HG03558 (cell line): ENCODE measurements around the gene PPP2R1B.
"Not testable (repeated sequence)": the region's sequence is repeated elsewhere in the genome, so short reads cannot be mapped to it uniquely, and the experiment has no call there.

ENCODE experiments used
- ATAC-seq: cut with Tn5 transposase; IDR thresholded peaks from one replicate; pipeline ENCODE4 v1.9.1; 2021; ENCODE audit warnings: moderate number of reproducible peaks; ENCODE audit not compliant: unreplicated experiment; ENCODE audit errors: extremely low read depth

PPP2R1B gene

DNA sequence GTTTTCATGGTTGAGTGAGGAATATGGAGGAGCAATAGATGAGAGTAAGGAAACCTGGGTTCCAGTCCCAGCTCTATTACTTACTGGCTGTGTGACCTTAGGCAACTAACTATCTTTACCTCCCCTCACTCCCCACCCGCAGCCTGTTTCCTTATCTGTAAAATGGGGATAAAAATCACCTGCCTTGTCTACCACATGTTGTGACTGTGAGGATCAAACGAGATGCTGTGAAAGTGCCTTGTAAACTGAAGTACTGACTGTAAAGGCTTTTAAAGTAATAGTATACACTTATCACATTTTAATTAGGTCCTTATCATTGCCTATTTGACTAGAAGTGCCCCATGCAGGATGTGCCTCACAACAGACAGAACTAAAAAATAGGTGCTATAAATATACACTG lies 18.9 kb upstream of the PPP2R1B start:
- no peak for ATAC-seq

DNA sequence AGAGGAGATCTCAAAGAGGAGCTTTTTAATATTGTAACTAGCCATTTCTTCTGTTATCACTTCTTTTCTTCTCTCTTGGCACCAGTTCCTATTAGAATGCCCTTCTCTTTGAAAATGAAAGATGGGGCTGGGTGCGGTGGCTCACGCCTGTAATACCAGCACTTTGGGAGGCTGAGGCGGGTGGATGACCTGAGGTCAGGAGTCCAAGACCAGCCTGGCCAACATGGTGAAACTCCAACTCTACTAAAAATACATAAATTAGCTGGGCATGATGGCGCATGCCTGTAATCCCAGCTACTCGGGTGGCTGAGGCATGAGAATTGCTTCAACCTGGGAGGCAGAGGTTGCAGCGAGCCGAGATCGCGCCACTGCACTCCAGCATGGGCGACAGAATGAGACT lies 18.1 kb upstream of the PPP2R1B start:
- not testable (repeated sequence) for ATAC-seq

DNA sequence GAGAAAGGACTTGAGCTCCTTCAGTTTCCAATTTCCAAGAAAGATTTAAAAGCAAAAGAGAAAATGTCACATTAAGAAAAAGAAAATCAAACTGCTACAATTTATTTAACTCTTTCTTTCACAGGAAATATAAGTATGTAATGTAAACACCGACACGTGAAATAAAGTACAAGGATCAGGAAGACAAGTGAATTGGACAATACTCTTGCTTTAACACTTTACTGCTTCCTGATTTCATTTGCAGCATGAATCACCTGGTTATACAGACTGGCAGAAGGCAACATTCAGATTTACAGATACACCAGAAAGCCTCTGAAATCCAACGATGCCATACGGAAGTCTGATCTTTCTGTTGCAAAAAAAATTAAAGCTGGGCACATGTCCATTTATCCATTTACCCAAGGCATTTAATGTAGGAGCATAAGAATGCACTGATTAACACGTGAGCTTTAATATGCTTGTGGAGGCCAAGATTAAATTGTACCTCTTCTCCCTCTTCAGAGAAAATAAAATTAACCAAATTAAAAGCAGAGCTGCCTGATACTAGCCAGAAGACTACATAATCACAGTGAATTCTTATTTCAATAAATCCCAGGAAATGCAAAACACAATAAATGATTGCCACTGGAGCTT lies 16.0 kb upstream of the PPP2R1B start:
- ATAC-seq = no peak

DNA sequence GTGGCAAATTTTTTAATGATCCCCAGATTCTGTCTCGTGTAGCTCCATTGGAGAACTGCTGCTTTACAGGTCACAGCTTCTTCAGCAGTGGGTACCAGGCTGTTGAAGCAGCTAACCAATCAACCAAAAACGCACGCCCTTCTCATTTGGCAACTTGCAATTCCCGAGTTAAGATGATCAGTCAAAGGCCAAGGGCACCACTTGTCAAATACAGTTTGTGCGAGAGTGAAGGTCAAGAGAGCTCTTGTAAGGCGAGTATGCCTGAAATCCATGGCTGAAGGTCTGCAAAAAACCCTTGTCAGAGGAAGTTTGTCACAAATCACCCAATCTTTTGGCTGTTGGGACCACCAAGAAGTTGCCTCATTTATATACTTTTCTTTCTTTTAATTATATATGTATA lies 12.9 kb upstream of the PPP2R1B start:
- ATAC-seq = no peak

DNA sequence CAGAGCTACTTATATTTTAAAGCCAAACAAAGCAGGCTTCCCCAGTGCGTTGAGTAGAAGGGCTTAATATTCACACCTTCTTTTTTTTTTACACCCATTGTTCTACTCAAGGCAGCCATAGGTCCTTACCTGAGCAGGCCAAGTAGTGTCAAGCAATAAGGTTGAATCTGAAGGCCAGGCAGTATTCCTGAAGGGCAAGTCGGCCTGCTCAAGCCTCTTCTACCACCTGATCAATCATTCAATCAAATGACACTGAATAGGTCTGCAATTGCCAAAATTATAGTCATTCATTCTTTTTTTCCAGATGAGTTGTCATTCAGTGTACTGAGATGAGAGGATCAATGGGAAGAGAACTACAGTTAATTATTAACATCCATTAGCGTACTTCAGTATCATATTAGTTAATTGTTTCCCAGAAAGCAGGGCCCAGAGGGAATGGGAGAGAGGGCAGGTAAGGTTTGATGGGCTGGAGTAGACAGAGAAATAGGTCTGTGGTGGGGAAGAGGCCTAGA lies 11.9 kb upstream of the PPP2R1B start:
- no peak for ATAC-seq

DNA sequence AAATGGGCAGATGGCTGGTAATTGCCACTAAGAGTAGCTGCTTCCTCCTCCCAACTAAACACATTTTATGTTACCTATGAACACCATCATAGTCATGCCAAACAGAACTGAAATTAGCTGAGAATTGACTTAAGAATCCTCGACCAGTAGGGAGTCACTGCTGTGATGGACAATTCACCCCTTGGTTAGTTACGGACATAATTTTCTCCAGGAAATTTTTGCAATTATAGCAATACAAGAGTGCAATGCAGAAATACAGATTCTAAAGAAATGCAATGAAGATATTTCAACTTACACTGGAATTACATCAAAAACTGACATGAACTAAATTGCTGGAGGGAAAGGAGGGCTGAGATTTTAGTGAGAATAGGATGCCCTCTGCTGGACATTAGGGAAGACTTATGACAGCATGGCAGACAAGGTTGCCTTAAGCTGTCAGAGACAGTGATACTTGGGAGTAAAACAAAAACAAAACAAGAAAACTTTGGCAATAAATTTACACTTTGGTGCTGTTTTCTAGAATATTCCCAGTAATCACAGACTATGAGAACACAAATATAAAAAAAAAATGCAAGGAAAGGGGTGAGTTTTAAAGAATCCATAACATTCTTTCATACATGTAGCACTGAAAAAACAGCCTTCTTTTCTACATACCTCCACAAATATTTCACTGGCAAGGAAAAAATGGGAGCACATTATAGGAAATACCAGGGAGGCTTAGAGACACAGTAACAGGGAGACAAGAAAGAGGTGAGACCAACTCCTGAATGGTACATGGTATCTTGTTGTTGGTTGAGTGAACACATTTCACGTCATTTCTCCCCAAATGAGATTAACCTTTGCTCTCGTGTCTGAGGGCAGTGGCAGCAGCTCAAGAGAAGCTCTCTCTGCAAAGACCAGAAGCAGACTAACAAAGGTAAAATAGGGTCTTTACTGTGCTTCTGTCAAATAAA lies 11.2 kb upstream of the PPP2R1B start:
- ATAC-seq = peak; percentile 51

DNA sequence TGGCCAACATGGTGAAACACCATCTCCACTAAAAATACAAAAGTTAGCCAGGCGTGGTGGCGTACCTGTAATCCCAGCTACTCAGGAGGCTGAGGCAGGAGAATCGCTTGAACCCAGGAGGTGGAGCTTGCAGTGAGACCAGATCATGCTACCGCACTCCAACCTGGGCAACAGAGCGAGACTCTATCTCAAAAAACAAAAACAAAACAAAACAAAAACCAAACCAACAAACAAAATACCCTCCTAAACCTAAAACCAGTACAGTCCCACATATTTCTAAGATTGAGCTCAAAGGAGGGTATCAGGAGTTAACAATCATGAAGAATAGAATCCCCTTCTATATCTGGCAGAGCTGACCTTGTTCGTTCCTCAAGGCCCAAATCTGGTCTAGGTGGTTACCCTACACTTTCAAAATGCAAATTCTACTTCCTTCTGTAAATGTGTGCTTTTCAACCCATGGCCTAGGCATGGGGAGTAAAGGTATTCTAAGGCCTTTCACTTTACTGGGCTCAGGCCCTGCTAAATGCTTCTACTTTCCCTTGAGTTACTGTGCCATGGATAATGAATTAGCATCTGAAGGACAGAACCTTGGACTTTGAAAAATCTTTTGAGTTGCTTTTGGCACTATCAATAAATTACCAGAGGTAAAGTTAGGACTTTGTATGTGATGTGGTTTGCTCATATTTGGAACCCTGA lies 10.4 kb upstream of the PPP2R1B start:
- ATAC-seq = peak; percentile 74

DNA sequence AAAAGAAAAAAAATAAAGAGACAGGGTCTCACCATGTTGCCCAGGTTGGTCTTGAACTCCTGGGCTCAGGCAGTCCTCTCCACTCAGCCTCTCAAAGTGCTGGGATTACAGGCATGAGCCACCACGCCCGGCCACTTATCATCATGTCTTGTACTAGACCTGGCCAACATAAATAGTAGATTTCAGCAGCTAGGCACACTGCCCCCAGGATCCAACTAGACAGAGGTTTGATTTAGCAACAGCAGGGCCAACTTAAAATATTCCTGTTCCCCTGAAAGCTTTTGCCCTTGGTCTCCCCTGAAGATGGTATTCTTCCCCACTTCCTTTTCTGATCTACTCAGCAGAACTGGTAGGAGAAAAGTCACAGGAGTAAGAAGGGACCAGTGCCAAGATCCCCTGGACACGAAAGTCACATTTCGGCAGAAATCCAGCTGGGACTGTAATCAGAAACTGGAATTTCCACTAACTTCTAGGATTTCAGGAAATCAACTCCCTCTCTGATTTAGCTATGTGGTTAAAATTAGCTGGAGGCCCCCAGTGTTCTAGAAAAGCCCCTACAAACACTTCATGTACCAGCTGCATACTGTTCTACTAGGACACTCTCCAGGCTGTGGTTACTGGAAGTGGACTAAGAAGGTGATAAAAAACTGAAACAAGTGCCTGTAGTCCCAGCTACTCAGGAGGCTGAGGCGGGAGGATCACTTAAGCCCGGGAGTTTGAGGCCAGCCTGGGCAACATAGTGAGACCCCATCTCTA lies 8.9 kb upstream of the PPP2R1B start:
- no peak for ATAC-seq

DNA sequence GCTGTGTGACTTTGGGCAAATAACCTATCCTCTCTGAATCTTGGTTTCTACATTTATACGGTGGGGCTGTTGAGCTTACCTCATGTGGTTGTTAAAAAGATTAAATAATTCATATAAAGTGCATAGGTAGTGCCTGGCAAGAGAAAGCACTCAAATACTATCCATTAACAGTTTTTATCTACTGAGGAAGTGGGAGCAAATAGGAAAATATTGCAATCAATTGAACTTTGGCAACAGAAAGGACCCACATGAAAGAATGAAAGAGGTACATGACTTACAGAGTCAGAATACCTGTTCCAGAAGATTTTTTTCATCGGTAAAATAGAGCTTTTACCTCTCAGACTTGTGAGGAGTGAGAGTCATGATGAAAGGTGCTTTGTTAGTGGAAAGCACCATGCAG lies 6.3 kb upstream of the PPP2R1B start:
- no peak for ATAC-seq

DNA sequence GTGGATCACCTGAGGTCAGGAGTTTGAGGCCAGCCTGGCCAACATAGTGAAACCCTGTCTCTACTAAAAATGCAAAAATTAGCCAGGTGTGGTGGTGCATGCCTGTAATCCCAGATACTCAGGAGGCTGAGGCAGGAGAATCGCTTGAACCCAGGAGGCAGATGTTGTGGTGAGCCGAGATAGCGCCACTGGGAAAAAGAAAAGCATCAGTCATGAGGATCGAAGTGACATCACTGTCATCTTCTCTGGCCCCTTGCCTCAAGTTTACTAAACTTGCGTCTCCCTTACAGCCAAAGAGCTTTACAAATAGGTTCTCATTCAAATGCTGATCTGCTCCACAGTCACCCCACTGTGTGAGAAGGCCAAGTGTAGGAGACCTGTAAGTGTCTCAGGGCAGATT lies 5.0 kb upstream of the PPP2R1B start:
- ATAC-seq = not testable (repeated sequence)

DNA sequence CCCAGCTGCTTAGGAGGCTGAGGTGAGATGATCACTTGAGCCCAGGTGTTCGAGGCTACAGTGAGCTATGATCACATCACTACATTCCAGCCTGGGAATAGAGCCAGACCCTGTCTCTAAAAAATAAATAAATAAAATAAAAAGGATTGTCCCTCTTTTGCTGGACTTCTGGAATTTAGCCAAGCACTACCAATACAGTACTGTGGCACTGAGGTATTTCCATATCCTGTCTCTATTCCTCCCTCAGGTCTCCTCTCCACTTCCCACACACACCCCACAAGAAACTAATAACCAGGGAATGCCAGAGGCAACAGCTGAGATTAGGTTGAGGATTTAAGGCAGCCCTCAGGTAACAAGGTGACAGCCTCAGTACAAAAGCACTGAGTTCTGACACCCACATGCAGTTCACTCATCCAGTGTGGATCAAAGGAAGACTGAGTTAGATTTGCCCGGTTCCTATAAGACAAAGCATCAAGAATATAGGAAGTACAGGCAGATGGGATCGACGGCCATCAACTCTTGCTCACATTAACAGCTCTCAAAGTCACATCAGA lies 4.5 kb upstream of the PPP2R1B start:
- ATAC-seq = no peak

DNA sequence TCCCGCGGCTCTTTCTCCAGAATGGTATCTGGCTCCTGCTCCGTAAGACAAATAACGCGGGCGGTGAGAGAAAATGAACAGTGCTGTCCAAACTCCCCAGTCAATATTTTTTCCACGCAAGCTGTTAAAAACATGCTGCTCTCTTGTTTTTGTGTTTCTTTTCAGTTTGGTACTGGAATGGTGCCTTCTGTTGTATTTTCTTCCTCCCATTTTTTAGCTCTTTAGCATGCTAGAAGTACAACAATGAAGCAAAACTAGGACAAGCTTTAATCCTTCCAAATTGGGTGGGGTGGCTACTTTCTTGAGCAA lies 599 bp upstream of the PPP2R1B start:
- ATAC-seq = no peak

DNA sequence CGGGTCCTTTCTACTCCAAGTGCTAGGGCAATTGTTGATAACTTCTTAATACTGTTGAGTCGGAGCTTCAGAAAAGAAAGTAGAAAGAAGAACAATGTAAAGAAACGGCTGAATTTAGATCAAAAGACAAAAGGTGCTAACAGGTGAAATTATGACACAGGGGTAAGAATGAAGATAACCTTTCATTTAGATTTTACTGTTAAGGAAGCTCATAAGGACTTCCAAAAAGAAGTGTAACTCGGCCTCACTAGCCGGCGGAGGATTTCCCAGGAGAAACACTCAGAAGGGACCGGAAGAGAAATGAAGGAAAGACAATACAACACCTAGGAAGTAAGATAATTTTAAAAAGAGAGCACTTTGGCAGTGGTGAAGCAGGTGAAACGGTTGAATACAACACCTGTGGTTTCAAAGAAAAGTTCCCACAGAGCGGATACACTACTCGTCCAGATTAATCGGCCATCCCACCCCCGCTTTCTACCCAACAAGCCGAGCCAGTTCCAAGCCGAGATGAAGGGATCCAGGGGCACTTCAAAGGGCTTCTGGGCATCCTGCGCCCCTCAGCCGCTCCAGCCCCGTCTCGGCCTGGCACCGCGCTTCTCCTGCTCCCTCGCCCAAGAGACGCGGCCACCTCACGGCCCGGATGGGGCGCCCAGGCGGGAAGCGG lies 737 bp downstream of the PPP2R1B start:
- ATAC-seq = no peak

DNA sequence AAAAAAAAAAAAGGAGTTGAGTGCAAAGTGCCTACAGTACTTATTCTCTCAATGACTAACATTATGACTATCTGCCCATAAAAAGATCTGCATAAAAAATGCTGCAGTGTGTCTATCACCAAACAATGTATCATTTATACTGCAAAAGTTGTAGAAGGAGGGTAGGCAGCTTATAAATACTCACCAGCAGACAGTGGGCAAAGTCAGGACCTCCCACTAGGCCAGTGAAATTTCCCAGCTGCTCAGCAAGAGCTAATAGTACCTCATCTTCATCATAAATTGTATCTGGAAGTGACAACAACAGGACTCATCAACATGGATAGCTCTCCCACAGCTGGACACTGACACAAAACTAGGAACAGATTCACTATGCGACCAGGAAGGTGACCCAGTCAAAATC lies 1.6 kb downstream of the PPP2R1B start:
- no peak for ATAC-seq

DNA sequence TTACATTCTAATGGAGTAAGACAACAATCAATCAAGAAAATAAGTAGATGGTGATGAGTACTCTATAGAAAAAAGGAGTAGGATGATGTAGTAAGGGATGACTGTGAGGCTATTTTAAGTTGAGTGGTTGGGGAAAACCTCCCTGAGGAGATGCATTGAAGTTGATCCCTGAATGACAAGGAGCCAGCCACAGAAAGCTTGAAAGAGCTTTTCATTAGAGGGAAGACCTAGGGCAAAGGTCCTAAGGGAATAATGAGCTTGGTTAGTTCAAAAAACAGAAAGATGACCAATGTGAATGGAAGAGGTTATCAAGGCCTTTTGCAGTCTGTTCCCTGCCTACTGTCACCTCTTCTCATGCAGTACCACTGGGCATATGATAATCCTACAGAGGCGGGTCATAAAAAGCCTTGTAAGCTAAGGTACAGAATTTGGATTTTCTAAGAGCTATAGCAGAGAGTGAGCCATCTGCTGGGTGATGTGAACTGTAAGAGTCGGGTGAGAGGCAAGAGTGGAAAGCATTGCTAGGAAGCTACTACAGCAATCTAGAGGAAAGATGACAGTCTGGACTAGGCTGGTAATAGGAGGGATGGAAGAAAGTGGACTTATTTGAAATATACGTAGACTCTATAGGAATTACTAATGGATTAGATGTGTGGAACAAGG lies 3.1 kb downstream of the PPP2R1B start:
- no peak for ATAC-seq

DNA sequence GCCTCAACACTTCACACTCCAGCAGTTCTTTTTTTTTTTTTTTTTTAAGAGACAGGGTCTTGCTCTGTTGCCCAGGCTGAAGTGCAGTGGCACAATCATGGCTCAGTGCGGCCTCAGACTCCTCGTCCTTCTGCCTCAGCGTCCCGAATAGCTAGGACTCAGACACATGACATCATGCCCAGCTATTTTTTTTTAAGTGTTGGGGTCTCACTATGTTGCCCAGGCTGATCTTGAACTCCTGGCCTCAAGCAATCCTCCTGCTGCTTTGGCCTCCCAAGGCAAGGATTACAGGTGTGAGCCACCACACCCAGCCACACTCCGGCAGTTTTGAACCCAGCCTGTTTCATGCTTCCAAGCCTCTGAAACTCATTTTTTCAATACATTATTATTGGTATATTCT lies 3.7 kb downstream of the PPP2R1B start:
- ATAC-seq = no peak

DNA sequence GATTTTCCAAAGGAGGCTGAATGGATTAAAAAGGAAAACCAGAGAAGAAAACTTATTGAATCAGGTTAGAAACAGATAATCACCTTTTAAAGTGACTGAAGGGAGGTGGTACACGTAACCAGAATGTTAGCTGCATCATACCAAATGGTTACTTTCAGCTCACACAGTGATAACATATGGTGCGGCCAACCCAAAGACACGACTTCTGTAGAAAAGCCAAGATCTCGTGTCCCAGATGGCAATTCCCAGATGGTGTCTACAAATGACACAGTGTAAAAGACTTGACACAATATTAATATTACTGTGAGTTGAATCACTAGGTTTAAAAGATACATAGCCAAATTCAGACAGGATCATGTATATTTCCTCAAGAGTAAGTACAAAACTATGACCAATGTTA lies 5.2 kb downstream of the PPP2R1B start:
- ATAC-seq = no peak

DNA sequence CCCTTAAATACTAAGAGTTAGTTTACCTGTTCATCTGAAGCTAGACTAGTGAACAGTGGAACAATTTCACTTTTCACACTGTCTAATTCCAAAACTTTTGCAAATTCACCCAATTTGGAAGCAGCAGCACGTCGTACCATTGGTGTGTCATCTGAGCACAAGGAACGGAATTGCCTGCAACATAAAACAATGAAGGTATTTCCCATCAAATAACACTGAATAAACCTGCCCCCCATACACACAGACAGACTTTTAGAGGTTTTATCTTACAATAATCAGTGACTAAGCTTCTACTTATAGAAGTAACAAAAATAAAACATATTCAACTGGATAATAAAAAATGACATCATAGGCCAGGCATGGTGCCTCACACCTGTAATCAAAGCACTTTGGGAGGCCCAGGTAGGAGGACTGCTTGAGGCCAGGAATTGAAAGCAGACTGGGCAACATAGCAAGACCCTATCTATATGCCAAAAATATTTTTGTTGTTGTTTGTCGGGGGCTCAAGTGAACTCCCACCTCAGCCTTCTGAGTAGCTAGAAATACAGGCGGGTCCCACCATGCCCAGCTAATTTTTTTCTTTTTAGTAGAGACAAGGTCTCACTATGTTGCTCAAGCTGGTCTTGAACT lies 6.3 kb downstream of the PPP2R1B start:
- ATAC-seq = no peak

DNA sequence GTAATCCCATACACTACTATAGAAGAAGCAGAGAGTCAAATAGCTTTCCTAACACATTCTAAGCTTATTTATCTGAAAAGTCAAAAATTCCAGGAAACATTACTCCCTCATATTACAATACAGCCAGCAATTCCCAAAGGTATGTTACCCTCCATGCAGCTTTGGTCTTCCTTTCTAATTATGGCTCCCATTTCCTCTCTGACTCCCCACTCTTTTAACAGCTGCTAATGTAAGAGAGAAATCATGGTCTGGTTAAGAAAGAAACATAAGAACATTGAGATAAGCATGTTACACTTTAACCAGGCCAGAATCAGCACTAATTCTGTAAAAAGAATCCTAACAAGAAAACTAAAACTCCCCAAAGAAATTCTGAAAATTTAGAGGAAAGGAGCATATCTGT lies 6.8 kb downstream of the PPP2R1B start:
- ATAC-seq = no peak
